Heart left ventricle (tissue), 13 donors: ENCODE results near the gene ITGA2.

ENCODE experiments used
- POLR2A ChIP-seq, 2 donors: fragments of 450-650 bp; IDR thresholded peaks; one replicate each; pipeline ENCODE4 v1.6.1; 2017; ENCODE audit warnings: antibody characterized with exemption in 2 of 2, mild to moderate bottlenecking in 2 of 2, moderate library complexity in 2 of 2
- TF ChIP-seq, protein P1 (sequence below), 12 donors: fragments of 200-600 bp; sonication (generic) in 4 of 12; IDR thresholded peaks; one replicate each; pipeline versions ENCODE4 v1.5.0 to v1.8.0; 2018 to 2022; ENCODE audit warnings: antibody characterized with exemption in 12 of 12, mild to moderate bottlenecking in 5 of 12
- donor health status: ischemic (EF 13 %, LVEDD 7.1; RV severe dilation, severe dysfunction).
- donor health status: DM: no; HTN: yes; CAD: no.
- donor health status: DM: no; HTN: no; CAD: no.
- donor health status: ischemic (EF 25% LVEDD 6.9; RV normal size, moderate dysfunction).
- donor health status: ischemic (EF 25% LVEDD 5.7; RV mildly dilated, moderate dysfunction).
- donor health status: ischemic (EF 35%, LVEDD 5.7; RV mildly dilated, moderate dysfunction).
- donor health status: nonischemic (EF 11% LVEDD 7.7; RV severe dilation, severe dysfunction).
- donor health status: DM: yes; HTN: yes; CAD: no.
- donor health status: PGD.
- donor health status: ischemic (EF 29% LVEDD 5.4; RV normal size, mild dysfunction).
- donor health status: nonischemic (EF 23%, LVEDD 6.1; RV moderate dilation, normal function).

DNA sequence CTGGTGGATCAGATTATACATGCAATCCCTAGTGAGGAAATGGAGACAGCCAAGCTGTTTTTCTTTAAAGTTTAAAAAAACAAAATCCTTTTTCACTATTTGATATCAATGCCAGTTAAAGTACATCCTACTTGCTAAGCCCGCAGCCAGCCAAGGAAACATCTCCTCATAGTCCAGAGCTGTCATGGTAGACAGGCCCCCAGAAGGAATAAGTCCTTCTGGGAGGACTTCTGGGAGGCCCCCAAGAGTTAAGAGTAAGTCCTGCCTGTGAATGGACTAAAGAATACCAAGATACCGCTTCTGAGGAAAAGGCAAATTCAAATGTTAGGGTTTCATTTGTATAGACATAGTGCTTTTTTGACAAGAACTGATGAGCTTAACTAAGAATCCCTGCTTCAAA, 82.1 kb downstream of the ITGA2 start:
- TF ChIP-seq, protein P1, sequence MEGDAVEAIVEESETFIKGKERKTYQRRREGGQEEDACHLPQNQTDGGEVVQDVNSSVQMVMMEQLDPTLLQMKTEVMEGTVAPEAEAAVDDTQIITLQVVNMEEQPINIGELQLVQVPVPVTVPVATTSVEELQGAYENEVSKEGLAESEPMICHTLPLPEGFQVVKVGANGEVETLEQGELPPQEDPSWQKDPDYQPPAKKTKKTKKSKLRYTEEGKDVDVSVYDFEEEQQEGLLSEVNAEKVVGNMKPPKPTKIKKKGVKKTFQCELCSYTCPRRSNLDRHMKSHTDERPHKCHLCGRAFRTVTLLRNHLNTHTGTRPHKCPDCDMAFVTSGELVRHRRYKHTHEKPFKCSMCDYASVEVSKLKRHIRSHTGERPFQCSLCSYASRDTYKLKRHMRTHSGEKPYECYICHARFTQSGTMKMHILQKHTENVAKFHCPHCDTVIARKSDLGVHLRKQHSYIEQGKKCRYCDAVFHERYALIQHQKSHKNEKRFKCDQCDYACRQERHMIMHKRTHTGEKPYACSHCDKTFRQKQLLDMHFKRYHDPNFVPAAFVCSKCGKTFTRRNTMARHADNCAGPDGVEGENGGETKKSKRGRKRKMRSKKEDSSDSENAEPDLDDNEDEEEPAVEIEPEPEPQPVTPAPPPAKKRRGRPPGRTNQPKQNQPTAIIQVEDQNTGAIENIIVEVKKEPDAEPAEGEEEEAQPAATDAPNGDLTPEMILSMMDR (IDR thresholded peaks at IDR 0.05): no peak
- TF ChIP-seq POLR2A (IDR thresholded peaks at IDR 0.05): no peak
